Measurements from ENCODE around the gene CCND1. TPM values are rescaled to one million over a fixed set of nuclear protein-coding genes. Genes with fewer than 3 reads are reported as not detected.

Gene CCND1
- total and polyA plus RNA-seq, 2 donors (not counting 1 experiment from before 2014, with no cell fraction given): 322 to 548 TPM

DNA sequence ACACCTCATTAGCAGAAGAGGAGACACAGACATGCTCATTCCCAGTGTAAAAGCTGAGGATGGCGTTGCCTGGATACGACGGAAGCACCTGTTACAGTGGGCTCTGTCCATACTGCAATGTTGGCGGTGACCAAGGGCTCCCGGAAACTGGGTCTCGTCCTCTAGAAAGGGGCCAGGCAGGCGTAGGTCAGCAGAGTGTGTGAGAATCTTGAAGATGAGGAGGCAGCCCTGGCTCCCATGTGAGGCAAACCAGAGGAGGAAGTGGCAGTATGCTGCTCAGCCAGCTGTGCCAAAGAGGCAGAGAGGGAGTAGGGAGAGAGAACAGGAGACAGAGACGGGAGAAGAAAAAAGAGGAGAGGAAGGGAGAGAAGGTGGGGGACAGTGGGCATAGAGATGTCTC, 23.9 kb downstream of the CCND1 start:
- Histone ChIP-seq H3K9ac (ENCODE audit: insufficient read depth, low read length) (no peak overlapping the region), H4K20me1 (ENCODE audit: control insufficient read depth, extremely low read depth, insufficient read depth, low read length) (no peaks in the 10 kb centered on the region), H3K4me1 (ENCODE audit: control insufficient read depth, extremely low read depth, insufficient read depth, low read length) (peaks cover under 1% of the 10 kb centered on the region), H3K79me2 (ENCODE audit: control insufficient read depth, insufficient read depth, low read length) (peaks cover 4% of the 10 kb centered on the region), H3K4me3 (replicated peaks in 1 of 4; ENCODE audit: control extremely low read depth in 1 of 4, insufficient read depth in 1 of 4, low read depth in 3 of 4, low read length in 4 of 4) (no peak overlapping the region), H3K27ac (ENCODE audit: insufficient read depth, low read length) (no peak overlapping the region), H3K36me3 (ENCODE audit: control insufficient read depth, insufficient read depth, low read length) (peaks cover 10% of the 10 kb centered on the region), H2AFZ (ENCODE audit: low read length) (no peak overlapping the region), H3K27me3 (ENCODE audit: control insufficient read depth, insufficient read depth, low read length) (no peaks in the 10 kb centered on the region), H3K9me3 (ENCODE audit: control insufficient read depth, insufficient read depth, low read depth, low read length) (no peaks in the 10 kb centered on the region), H3K4me2 (ENCODE audit: extremely low read depth, insufficient read depth, low read length) (no peak overlapping the region)
- TF ChIP-seq, protein P1, sequence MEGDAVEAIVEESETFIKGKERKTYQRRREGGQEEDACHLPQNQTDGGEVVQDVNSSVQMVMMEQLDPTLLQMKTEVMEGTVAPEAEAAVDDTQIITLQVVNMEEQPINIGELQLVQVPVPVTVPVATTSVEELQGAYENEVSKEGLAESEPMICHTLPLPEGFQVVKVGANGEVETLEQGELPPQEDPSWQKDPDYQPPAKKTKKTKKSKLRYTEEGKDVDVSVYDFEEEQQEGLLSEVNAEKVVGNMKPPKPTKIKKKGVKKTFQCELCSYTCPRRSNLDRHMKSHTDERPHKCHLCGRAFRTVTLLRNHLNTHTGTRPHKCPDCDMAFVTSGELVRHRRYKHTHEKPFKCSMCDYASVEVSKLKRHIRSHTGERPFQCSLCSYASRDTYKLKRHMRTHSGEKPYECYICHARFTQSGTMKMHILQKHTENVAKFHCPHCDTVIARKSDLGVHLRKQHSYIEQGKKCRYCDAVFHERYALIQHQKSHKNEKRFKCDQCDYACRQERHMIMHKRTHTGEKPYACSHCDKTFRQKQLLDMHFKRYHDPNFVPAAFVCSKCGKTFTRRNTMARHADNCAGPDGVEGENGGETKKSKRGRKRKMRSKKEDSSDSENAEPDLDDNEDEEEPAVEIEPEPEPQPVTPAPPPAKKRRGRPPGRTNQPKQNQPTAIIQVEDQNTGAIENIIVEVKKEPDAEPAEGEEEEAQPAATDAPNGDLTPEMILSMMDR (conservative IDR thresholded peaks at IDR 0.05 in 1 of 2, IDR thresholded peaks at IDR 0.05 in 1 of 2; ENCODE audit: low read depth in 1 of 2, low read length in 2 of 2): no peak
- no peak for TF ChIP-seq EZH2 (IDR thresholded peaks at IDR 0.05; ENCODE audit: low read length, missing control alignments)
- DNase-seq (ENCODE audit: low read depth in 2 of 2): no peak

DNA sequence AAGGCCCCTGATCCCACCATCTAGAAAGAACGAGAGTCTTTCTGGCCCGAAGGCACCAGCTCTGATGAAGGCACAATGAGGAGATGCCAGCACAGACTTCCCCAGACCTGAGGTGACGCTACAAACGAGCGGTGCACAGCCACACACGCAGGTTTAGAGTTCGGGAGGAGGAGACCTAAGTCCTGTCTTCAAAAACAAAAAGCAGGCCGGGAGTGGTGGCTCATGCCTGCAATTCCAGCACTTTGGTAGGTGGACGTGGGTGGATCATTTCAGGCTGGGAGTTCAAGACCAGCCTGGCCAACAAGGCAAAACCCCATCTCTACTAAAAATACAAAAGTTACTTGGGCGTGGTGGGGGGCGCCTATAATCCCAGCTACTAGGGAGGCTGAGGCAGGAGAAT, 24.7 kb downstream of the CCND1 start:
- peaks cover 4% of the 10 kb centered on the region for H3K79me2 ChIP-seq (ENCODE audit: control insufficient read depth, insufficient read depth, low read length)
- peaks cover 10% of the 10 kb centered on the region for H3K36me3 ChIP-seq (ENCODE audit: control insufficient read depth, insufficient read depth, low read length)
- H3K27me3 ChIP-seq (ENCODE audit: control insufficient read depth, insufficient read depth, low read length): no peaks in the 10 kb centered on the region
- H3K4me1 ChIP-seq (ENCODE audit: control insufficient read depth, extremely low read depth, insufficient read depth, low read length): peaks cover 6% of the 10 kb centered on the region
- no peaks in the 10 kb centered on the region for H3K9me3 ChIP-seq (ENCODE audit: control insufficient read depth, insufficient read depth, low read depth, low read length)
- H3K4me3 ChIP-seq (replicated peaks in 1 of 4; ENCODE audit: control extremely low read depth in 1 of 4, insufficient read depth in 1 of 4, low read depth in 3 of 4, low read length in 4 of 4): no peak overlapping the region
- no peak overlapping the region for H3K4me2 ChIP-seq (ENCODE audit: extremely low read depth, insufficient read depth, low read length)
- H3K9ac ChIP-seq (ENCODE audit: insufficient read depth, low read length): no peak overlapping the region
- TF ChIP-seq, protein P1 (conservative IDR thresholded peaks at IDR 0.05 in 1 of 2, IDR thresholded peaks at IDR 0.05 in 1 of 2; ENCODE audit: low read depth in 1 of 2, low read length in 2 of 2): no peak
- TF ChIP-seq EZH2 (IDR thresholded peaks at IDR 0.05; ENCODE audit: low read length, missing control alignments): no peak
- H2AFZ ChIP-seq (ENCODE audit: low read length): no peak overlapping the region
- no peak for DNase-seq (ENCODE audit: low read depth in 2 of 2)
- no peaks in the 10 kb centered on the region for H4K20me1 ChIP-seq (ENCODE audit: control insufficient read depth, extremely low read depth, insufficient read depth, low read length)
- no peak overlapping the region for H3K27ac ChIP-seq (ENCODE audit: insufficient read depth, low read length)

DNA sequence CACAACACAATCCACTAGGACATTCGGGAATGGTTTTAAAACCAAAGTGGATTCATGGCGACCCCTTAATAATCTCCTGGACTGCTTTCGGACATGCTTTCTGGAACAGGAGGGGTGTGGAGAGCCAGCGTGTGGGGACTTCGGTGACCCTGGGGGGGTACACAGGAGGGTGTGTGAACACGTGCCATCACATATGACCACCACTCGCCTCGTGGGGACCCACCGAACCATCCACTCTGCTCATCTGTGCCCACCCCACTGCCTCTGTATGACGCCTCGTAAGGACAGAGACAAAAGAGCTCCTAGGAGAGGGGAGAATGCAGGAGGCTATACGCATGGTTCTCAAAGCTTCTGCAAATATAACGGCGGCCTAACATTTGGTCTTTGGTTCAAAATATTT, 25.3 kb downstream of the CCND1 start:
- Histone ChIP-seq H3K4me1 (ENCODE audit: control insufficient read depth, extremely low read depth, insufficient read depth, low read length) (peaks cover 6% of the 10 kb centered on the region), H3K79me2 (ENCODE audit: control insufficient read depth, insufficient read depth, low read length) (peaks cover 4% of the 10 kb centered on the region), H3K27me3 (ENCODE audit: control insufficient read depth, insufficient read depth, low read length) (no peaks in the 10 kb centered on the region), H4K20me1 (ENCODE audit: control insufficient read depth, extremely low read depth, insufficient read depth, low read length) (no peaks in the 10 kb centered on the region), H3K36me3 (ENCODE audit: control insufficient read depth, insufficient read depth, low read length) (peaks cover 10% of the 10 kb centered on the region), H3K9ac (ENCODE audit: insufficient read depth, low read length) (no peak overlapping the region), H2AFZ (ENCODE audit: low read length) (no peak overlapping the region), H3K4me3 (replicated peaks in 1 of 4; ENCODE audit: control extremely low read depth in 1 of 4, insufficient read depth in 1 of 4, low read depth in 3 of 4, low read length in 4 of 4) (no peak overlapping the region), H3K27ac (ENCODE audit: insufficient read depth, low read length) (no peak overlapping the region), H3K4me2 (ENCODE audit: extremely low read depth, insufficient read depth, low read length) (no peak overlapping the region), H3K9me3 (ENCODE audit: control insufficient read depth, insufficient read depth, low read depth, low read length) (no peaks in the 10 kb centered on the region)
- no peak for TF ChIP-seq EZH2 (IDR thresholded peaks at IDR 0.05; ENCODE audit: low read length, missing control alignments)
- TF ChIP-seq, protein P1 (conservative IDR thresholded peaks at IDR 0.05 in 1 of 2, IDR thresholded peaks at IDR 0.05 in 1 of 2; ENCODE audit: low read depth in 1 of 2, low read length in 2 of 2): no peak
- DNase-seq (ENCODE audit: low read depth in 2 of 2): no peak
